Right lobe of liver (tissue), 4 donors: ENCODE results near the gene TTLL4.

Experiments used
- POLR2A ChIP-seq: fragments of 450-650 bp; IDR thresholded peaks from one replicate; pipeline ENCODE4 v1.6.1; 2017; ENCODE audit warnings: antibody characterized with exemption, mild to moderate bottlenecking
- TF ChIP-seq, protein P1 (sequence below), 4 donors: fragments of 200-600 bp in 3 of 4; fragments of 450-650 bp in 1 of 4; IDR thresholded peaks; one replicate each; pipeline versions ENCODE4 v1.5.1 to v1.8.0; 2016 to 2022; ENCODE audit warnings: antibody characterized with exemption in 4 of 4, mild to moderate bottlenecking in 2 of 4
- donor health status: DM: no; HTN: no; CAD: no.
- donor health status: DM: no; HTN: no; CAD: no.
- donor health status: DM: no; HTN: yes; CAD: no.

DNA sequence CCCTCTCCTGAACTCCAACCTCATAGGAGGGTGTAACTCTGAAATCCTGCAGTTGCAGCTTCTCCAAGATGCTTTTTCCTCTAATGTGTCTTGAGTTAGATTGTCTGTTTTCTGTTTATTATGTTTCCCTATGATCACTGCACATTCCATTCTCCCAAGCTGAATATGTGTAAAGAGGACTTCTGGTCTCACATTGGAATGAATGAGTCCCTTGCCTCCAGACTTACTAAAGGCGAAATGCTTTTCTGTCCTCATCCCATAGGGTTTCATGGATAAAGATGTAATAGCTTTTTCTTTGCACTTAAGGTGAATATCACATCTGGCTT, 35.8 kb downstream of the TTLL4 start:
- TF ChIP-seq, protein P1, sequence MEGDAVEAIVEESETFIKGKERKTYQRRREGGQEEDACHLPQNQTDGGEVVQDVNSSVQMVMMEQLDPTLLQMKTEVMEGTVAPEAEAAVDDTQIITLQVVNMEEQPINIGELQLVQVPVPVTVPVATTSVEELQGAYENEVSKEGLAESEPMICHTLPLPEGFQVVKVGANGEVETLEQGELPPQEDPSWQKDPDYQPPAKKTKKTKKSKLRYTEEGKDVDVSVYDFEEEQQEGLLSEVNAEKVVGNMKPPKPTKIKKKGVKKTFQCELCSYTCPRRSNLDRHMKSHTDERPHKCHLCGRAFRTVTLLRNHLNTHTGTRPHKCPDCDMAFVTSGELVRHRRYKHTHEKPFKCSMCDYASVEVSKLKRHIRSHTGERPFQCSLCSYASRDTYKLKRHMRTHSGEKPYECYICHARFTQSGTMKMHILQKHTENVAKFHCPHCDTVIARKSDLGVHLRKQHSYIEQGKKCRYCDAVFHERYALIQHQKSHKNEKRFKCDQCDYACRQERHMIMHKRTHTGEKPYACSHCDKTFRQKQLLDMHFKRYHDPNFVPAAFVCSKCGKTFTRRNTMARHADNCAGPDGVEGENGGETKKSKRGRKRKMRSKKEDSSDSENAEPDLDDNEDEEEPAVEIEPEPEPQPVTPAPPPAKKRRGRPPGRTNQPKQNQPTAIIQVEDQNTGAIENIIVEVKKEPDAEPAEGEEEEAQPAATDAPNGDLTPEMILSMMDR (IDR thresholded peaks at IDR 0.05): no peak
- TF ChIP-seq POLR2A: no peak
